HEK293 (cell line): Measurements from ENCODE around the gene NXN.

ENCODE experiments used
- KLF10 ChIP-seq: fragments of 450-650 bp; IDR thresholded peaks from 2 replicates; pipeline ENCODE4 v1.5.1; 2018; ENCODE audit warnings: missing biosample characterization, mild to moderate bottlenecking, missing genetic modification characterization
- KLF16 ChIP-seq: fragments of 450-650 bp; formaldehyde crosslinking; IDR thresholded peaks from 2 replicates; pipeline ENCODE4 v1.5.1; 2017; ENCODE audit warnings: missing biosample characterization, missing genetic modification characterization
- TF ChIP-seq, protein P1 (sequence below): fragments of 450-650 bp; formaldehyde crosslinking; IDR thresholded peaks from 2 replicates; pipeline ENCODE4 v1.5.1; 2016; ENCODE audit warnings: missing biosample characterization, missing genetic modification characterization

DNA sequence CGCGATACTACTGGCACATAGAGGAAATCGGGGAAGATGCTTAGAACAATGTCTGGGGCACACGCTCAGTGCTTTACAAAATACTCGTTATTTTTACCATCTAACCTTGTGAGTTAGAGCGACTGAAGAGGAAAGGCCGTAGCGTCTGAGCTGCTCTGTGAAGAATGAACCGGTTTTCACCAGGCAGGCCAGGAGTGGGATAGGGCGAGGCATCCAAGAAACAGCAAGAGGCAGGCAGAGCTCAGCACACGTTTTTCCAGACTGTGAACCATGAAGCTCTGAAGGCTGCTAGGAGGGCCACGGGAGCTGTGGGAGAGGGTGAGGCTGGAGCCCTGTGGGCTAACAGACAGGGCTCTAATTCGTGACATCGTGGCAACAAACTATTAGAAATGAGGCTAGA is 101.9 kb downstream of the NXN start:
- TF ChIP-seq KLF10 (tag by site-specific recombination): no peak
- TF ChIP-seq, protein P1, sequence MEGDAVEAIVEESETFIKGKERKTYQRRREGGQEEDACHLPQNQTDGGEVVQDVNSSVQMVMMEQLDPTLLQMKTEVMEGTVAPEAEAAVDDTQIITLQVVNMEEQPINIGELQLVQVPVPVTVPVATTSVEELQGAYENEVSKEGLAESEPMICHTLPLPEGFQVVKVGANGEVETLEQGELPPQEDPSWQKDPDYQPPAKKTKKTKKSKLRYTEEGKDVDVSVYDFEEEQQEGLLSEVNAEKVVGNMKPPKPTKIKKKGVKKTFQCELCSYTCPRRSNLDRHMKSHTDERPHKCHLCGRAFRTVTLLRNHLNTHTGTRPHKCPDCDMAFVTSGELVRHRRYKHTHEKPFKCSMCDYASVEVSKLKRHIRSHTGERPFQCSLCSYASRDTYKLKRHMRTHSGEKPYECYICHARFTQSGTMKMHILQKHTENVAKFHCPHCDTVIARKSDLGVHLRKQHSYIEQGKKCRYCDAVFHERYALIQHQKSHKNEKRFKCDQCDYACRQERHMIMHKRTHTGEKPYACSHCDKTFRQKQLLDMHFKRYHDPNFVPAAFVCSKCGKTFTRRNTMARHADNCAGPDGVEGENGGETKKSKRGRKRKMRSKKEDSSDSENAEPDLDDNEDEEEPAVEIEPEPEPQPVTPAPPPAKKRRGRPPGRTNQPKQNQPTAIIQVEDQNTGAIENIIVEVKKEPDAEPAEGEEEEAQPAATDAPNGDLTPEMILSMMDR: no peak
- no peak for TF ChIP-seq KLF16 (tag by site-specific recombination)
